ENCODE measurements around the gene NKX2-4.

- no peak for TF ChIP-seq REST (IDR thresholded peaks at IDR 0.05)
- TF ChIP-seq CTCF (IDR thresholded peaks at IDR 0.05) = no peak
- no peak for TF ChIP-seq POLR2A (IDR thresholded peaks at IDR 0.05; ENCODE audit: low read length)
- no peak for TF ChIP-seq ATOH8 (CRISPR knock-in tag; IDR thresholded peaks at IDR 0.05; ENCODE audit: low read depth)
- no peak for TF ChIP-seq NR3C1 (IDR thresholded peaks at IDR 0.05)
- no peak for TF ChIP-seq MAFK (IDR thresholded peaks at IDR 0.05; ENCODE audit: partially characterized antibody)
- no peak for TF ChIP-seq EP300 (IDR thresholded peaks at IDR 0.05)
- no peak for TF ChIP-seq RAD21 (conservative IDR thresholded peaks at IDR 0.05 in 1 of 2, IDR thresholded peaks at IDR 0.05 in 1 of 2)
- no peak for TF ChIP-seq EHMT2 (IDR thresholded peaks at IDR 0.05; ENCODE audit: low read depth)
- TF ChIP-seq USF2 (IDR thresholded peaks at IDR 0.05) = no peak
- TF ChIP-seq JUNB (IDR thresholded peaks at IDR 0.05) = no peak
- TF ChIP-seq PHF8 (IDR thresholded peaks at IDR 0.05; ENCODE audit: borderline replicate concordance, low read depth) = no peak
- TF ChIP-seq ZC3H11A (IDR thresholded peaks at IDR 0.05) = no peak
Measured at GRCh38 chr20:21394551-21394950, 2.8 kb downstream of the NKX2-4 start.

All from A549 (cell line).